HepG2 (cell line): ENCODE measurements around the gene PMVK. TPM values are rescaled to one million over a fixed set of nuclear protein-coding genes. Genes with fewer than 3 reads are reported as not detected.

Experiments
- ATAC-seq: fragments of 200-7000 bp; cut with Tn5 transposase; 3 replicates; pipeline ENCODE4 v1.9.1; 2020; ENCODE audit warnings: mild to moderate bottlenecking, moderate library complexity
- BruUV-seq: library from RNA; stranded (reverse); fragments of 400-500 nt; replicated peaks from 2 replicates; lab custom pipeline; 2021; lab: Mats Ljungman, UMichigan
- CTCF ChIA-PET: fragments of 300-600 bp; formaldehyde crosslinking; extraction: SDS; loops from one replicate; lab custom pipeline; 2021; ENCODE audit warnings: low total read pairs, inconsistent platforms, low intra/inter-chr PET ratio; lab: Yijun Ruan, JAX
- POLR2A ChIA-PET: fragments of 350-600 bp; sonication (Branson Sonifier 250); formaldehyde crosslinking; loops from one replicate; lab custom pipeline; 2020; ENCODE audit warnings: antibody characterized with exemption, inconsistent platforms; lab: Yijun Ruan, JAX
- DNase-seq: peaks from one replicate; pipeline ENCODE4 v3.0.0-alpha.2; 2015; ENCODE audit warnings: low spot score
- FAIRE-seq: peaks from 3 replicates; lab custom pipeline; 2011; peaks lifted over from hg19 to GRCh38; lab: Jason Lieb, UNC
- H2AFZ ChIP-seq: one replicate; pipeline ENCODE4 v1.6.1; 2011; ENCODE audit warnings: low read length, inconsistent platforms
- H3K27ac ChIP-seq: fragments of 300-600 bp; 3 replicates; pipeline ENCODE4 v1.8.0; 2011; ENCODE audit warnings: mixed run types, mild to moderate bottlenecking, mixed read lengths, low read length, inconsistent platforms; ENCODE audit not compliant: insufficient read depth; ENCODE audit errors: extremely low read length
- H3K27me3 ChIP-seq, 2 experiments: fragments of 200-600 bp in 1 of 2; 2 replicates in 1 of 2; 3 replicates in 1 of 2; pipeline versions ENCODE4 v1.6.0 to v1.8.0; 2011; ENCODE audit warnings: low read length in 2 of 2, mild to moderate bottlenecking in 2 of 2, moderate library complexity in 2 of 2, inconsistent platforms in 1 of 2; ENCODE audit not compliant: insufficient read depth in 2 of 2, control insufficient read depth in 1 of 2
- H3K36me3 ChIP-seq, 2 experiments: fragments of 200-600 bp in 1 of 2; replicated peaks in 1 of 2; 2 replicates in 1 of 2; 3 replicates in 1 of 2; pipeline versions ENCODE4 v1.5.1 to v1.8.0; 2011; ENCODE audit warnings: low read length in 2 of 2, inconsistent platforms in 1 of 2; ENCODE audit not compliant: insufficient read depth in 2 of 2, control insufficient read depth in 1 of 2
- H3K4me1 ChIP-seq: 2 replicates; pipeline ENCODE4 v1.5.1; 2012; ENCODE audit warnings: low read length, inconsistent platforms; ENCODE audit not compliant: insufficient read depth
- H3K4me2 ChIP-seq: 2 replicates; pipeline ENCODE4 v1.6.0; 2011; ENCODE audit warnings: low read depth, low read length, inconsistent platforms
- H3K4me3 ChIP-seq, 3 experiments: fragments of 200-600 bp in 1 of 3; sonication (generic), shearing (Covaris generic) in 1 of 3; replicated peaks in 1 of 3; 2 replicates each; pipeline ENCODE4 v1.5.1; 2011 to 2016; ENCODE audit warnings: low read length in 3 of 3, inconsistent platforms in 2 of 3, low read depth in 2 of 3, mild to moderate bottlenecking in 2 of 3, control low read depth in 1 of 3, mixed read lengths in 1 of 3; ENCODE audit not compliant: insufficient read depth in 1 of 3
- H3K79me2 ChIP-seq: one replicate; pipeline ENCODE4 v1.6.1; 2011; ENCODE audit warnings: low read length, inconsistent platforms; ENCODE audit not compliant: insufficient read depth
- H3K9ac ChIP-seq: 2 replicates; pipeline ENCODE4 v1.6.0; 2011; ENCODE audit warnings: mild to moderate bottlenecking, low read depth, low read length, inconsistent platforms; ENCODE audit not compliant: insufficient read depth
- H3K9me3 ChIP-seq: 2 replicates; pipeline ENCODE4 v1.5.1; 2012; ENCODE audit warnings: mild to moderate bottlenecking, low read length
- H4K20me1 ChIP-seq: 2 replicates; pipeline ENCODE4 v1.6.0; 2011; ENCODE audit warnings: inconsistent platforms, mild to moderate bottlenecking, low read length, moderate library complexity; ENCODE audit not compliant: insufficient read depth
- DMAP1 ChIP-seq: IDR thresholded peaks from 2 replicates; pipeline ENCODE4 v1.6.1; 2016
- NFKB2 ChIP-seq: sonication (generic); formaldehyde crosslinking; IDR thresholded peaks from 2 replicates; pipeline ENCODE4 v1.4.0; 2020; ENCODE audit warnings: missing genetic modification reagents, borderline replicate concordance
- SETDB1 ChIP-seq: sonication (generic); formaldehyde crosslinking; IDR thresholded peaks from 2 replicates; pipeline ENCODE4 v1.5.1; 2020; ENCODE audit warnings: missing genetic modification reagents, mild to moderate bottlenecking, borderline replicate concordance
- TEAD3 ChIP-seq: optimal IDR thresholded peaks from 2 replicates; pipeline ENCODE3; 2016; ENCODE audit warnings: borderline replicate concordance
- XBP1 ChIP-seq: sonication (generic); formaldehyde crosslinking; IDR thresholded peaks from 2 replicates; pipeline ENCODE4 v1.5.0; 2020; ENCODE audit warnings: missing genetic modification reagents
- ZFX ChIP-seq: sonication (generic); formaldehyde crosslinking; IDR thresholded peaks from 2 replicates; pipeline ENCODE4 v1.4.0; 2020; ENCODE audit warnings: mild to moderate bottlenecking, low read depth, missing genetic modification reagents, moderate library complexity
- ZFY ChIP-seq: sonication (generic); formaldehyde crosslinking; IDR thresholded peaks from 2 replicates; pipeline ENCODE4 v1.4.0; 2020; ENCODE audit warnings: missing genetic modification reagents
- ZNF407 ChIP-seq: sonication (generic); formaldehyde crosslinking; IDR thresholded peaks from one replicate; pipeline ENCODE4 v1.5.1; 2020; ENCODE audit warnings: mild to moderate bottlenecking, missing genetic modification reagents; ENCODE audit errors: not compliant biosample characterization
- ZNF441 ChIP-seq: sonication (generic); formaldehyde crosslinking; IDR thresholded peaks from 2 replicates; pipeline ENCODE4 v1.7.0; 2021; ENCODE audit warnings: missing genetic modification reagents, borderline replicate concordance
- ZNF589 ChIP-seq: sonication (generic); formaldehyde crosslinking; conservative IDR thresholded peaks from 2 replicates; pipeline ENCODE4 v1.8.0; 2022; ENCODE audit warnings: mild to moderate bottlenecking, moderate library complexity, missing genetic modification reagents
- ZNF619 ChIP-seq: sonication (generic); formaldehyde crosslinking; IDR thresholded peaks from 2 replicates; pipeline ENCODE4 v1.4.0; 2020; ENCODE audit warnings: mild to moderate bottlenecking, missing genetic modification reagents
- ZNF740 ChIP-seq: sonication (generic); formaldehyde crosslinking; IDR thresholded peaks from 2 replicates; pipeline ENCODE4 v1.4.0; 2020; ENCODE audit warnings: missing genetic modification reagents
- ZNF766 ChIP-seq: sonication (generic); formaldehyde crosslinking; IDR thresholded peaks from 2 replicates; pipeline ENCODE4 v1.5.0; 2020; ENCODE audit warnings: missing genetic modification reagents, borderline replicate concordance
- ZNF816 ChIP-seq: sonication (generic); formaldehyde crosslinking; IDR thresholded peaks from 2 replicates; pipeline ENCODE4 v1.8.0; 2022; ENCODE audit warnings: missing genetic modification reagents, mild to moderate bottlenecking, borderline replicate concordance
- ZNF841 ChIP-seq: sonication (generic); formaldehyde crosslinking; IDR thresholded peaks from 2 replicates; pipeline ENCODE4 v1.8.1; 2023; ENCODE audit warnings: missing genetic modification reagents, borderline replicate concordance
- ZNF879 ChIP-seq: sonication (generic); formaldehyde crosslinking; IDR thresholded peaks from 2 replicates; pipeline ENCODE4 v1.8.1; 2023; ENCODE audit warnings: missing genetic modification reagents
- WGBS: methylation state at CpG from one replicate; pipeline ENCODE4 v1.1.6; 2017; ENCODE audit warnings: low lambda C conversion rate; 5-methylcytosine and 5-hydroxymethylcytosine counted together
- in situ Hi-C: cut with HindIII; loops from 2 replicates; pipeline ENCODE4 v1.10.0; 2017; ENCODE audit warnings: low pct_unique_long_range_greater_than_20kb; ENCODE audit not compliant: extremely low pct_ligation_motif_present
- intact Hi-C: fragments of 100-400 bp; cut with micrococcal nuclease; formaldehyde crosslinking; loops from one replicate; pipeline ENCODE4 v1.10.0; 2022; ENCODE audit not compliant: unreplicated experiment
- polyA plus RNA-seq, 8 experiments: library from polyadenylated mRNA; depleted of rRNA in 3 of 8; stranded (reverse) in 7 of 8; unstranded in 1 of 8; fragments of >200 nt; fragmentation: Illumina TruSeq in 4 of 8; extraction: Trizol in 4 of 8; gene quantifications; 2 replicates each; pipeline versions ENCODE4 v1.2.1 to v1.2.3, GENCODE V29; 2011 to 2016; ENCODE audit warnings: low read depth in 4 of 8, missing spikeins in 1 of 8, mixed read lengths in 1 of 8; ENCODE audit not compliant: insufficient read depth in 1 of 8
- total RNA-seq, 5 experiments: library from RNA; depleted of rRNA; stranded (reverse); fragments of >200 nt; fragmentation: Illumina TruSeq; extraction: Trizol; gene quantifications; 2 replicates each; pipeline ENCODE4 v1.2.3, GENCODE V29; 2016; ENCODE audit warnings: low read depth in 1 of 5

PMVK gene
- total and polyA plus RNA-seq, 2 of the 13 experiments (the other 11 are each of a cell fraction or from before 2014, with no cell fraction given): 3.9 to 12.6 TPM

GRCh38 chr1:154962156-154962749 is 25.7 kb upstream of the PMVK start:
- in situ Hi-C loops: loop anchor here (5.0 kb wide), 1 partner anchor 35 kb away; no protein-coding TSS in a partner anchor
- peak; percentile 76 for TF ChIP-seq ZFX (CRISPR knock-in tag)
- peak; percentile 1; the same call in 1 of the 2 replicates for TF ChIP-seq DMAP1
- TF ChIP-seq ZNF441: 0 out of 2 replicates have a peak, but pooled peaks have one; percentile 0
- 0 out of 2 replicates have a peak, but pooled peaks have one; percentile 13 for TF ChIP-seq ZNF766 (CRISPR knock-in tag)
- TF ChIP-seq SETDB1 (CRISPR knock-in tag): no peak
- TF ChIP-seq ZNF740 (CRISPR knock-in tag): peak; percentile 68; the same call in 1 of the 2 replicates
- no peak for TF ChIP-seq XBP1 (CRISPR knock-in tag)
- TF ChIP-seq ZNF589 (CRISPR knock-in tag): 0 out of 2 replicates have a peak, but pooled peaks have one; percentile 18
- TF ChIP-seq ZNF879 (CRISPR knock-in tag): 0 out of 2 replicates have a peak, but pooled peaks have one; percentile 26
- 0 out of 2 replicates have a peak, but pooled peaks have one; percentile 21 for TF ChIP-seq ZNF841 (CRISPR knock-in tag)
- peak; percentile 15 for TF ChIP-seq TEAD3 (CRISPR knock-in tag)
- TF ChIP-seq NFKB2 (CRISPR knock-in tag): 0 out of 2 replicates have a peak, but pooled peaks have one; percentile 11
- 0 out of 2 replicates have a peak, but pooled peaks have one; percentile 21 for TF ChIP-seq ZNF816 (CRISPR knock-in tag)
- TF ChIP-seq ZNF619 (CRISPR knock-in tag): 0 out of 2 replicates have a peak, but pooled peaks have one; percentile 9
- TF ChIP-seq ZNF407 (CRISPR knock-in tag): peak; percentile 13
- TF ChIP-seq ZFY: peak; percentile 56

More at GRCh38 chr1:154962156-154962749, 25.7 kb upstream of the PMVK start:
- ATAC-seq (peak; percentile 14), DNase-seq (no peak), FAIRE-seq (peak; percentile 8)
- intact Hi-C loops: no loop called here
- no peaks in the 10 kb centered on the region for H3K9me3 ChIP-seq
- ChIA-PET POLR2A (interaction anchor here (1.1 to 8.3 kb wide), 5 partner anchors 11 to 89 kb away, joined by 5 to 148 read pairs (median 8); partner anchors contain the start of genes ADAM15, CKS1B and SHC1), CTCF (interaction anchor here (0.9 to 3.7 kb wide), 4 partner anchors 10 to 99 kb away, joined by 3 to 24 read pairs (median 4); no protein-coding TSS in a partner anchor)
- H4K20me1 ChIP-seq: no peaks in the 10 kb centered on the region
- WGBS: 12% methylated on average over 15 of the region's 25 CpGs
- H3K4me3 ChIP-seq: peak overlapping the region; percentile 72 to 87 (median 80)
- H3K27me3 ChIP-seq: no peaks in the 10 kb centered on the region; a peak in 1 of 5 replicates
- peak overlapping the region; percentile 96 for H3K27ac ChIP-seq
- H3K36me3 ChIP-seq: peaks cover 18 to 53% of the 10 kb centered on the region in 2 experiments
- BruUV-seq: no TSS peak
- no peak overlapping the region for H2AFZ ChIP-seq
- H3K79me2 ChIP-seq: peaks cover 17% of the 10 kb centered on the region
- H3K9ac ChIP-seq: peak overlapping the region; percentile 97
- H3K4me2 ChIP-seq: peak overlapping the region; percentile 92
- H3K4me1 ChIP-seq: peaks cover 48% of the 10 kb centered on the region
